Gastrocnemius medialis (tissue), 4 donors: ENCODE data around the gene NCEH1.

Experiments used
- POLR2A ChIP-seq, 2 donors: fragments of 450-650 bp; IDR thresholded peaks; one replicate each; pipeline ENCODE4 v1.6.1; 2017; ENCODE audit warnings: antibody characterized with exemption in 2 of 2, mild to moderate bottlenecking in 2 of 2, moderate library complexity in 2 of 2
- TF ChIP-seq, protein P1 (sequence below), 5 experiments: fragments of 450-650 bp in 3 of 5; fragments of 200-600 bp in 2 of 5; sonication (generic) in 2 of 5; IDR thresholded peaks in 4 of 5; conservative IDR thresholded peaks in 1 of 5; 1 replicate in 4 of 5; 2 replicates in 1 of 5; pipeline ENCODE4 v1.5.1; 2016 to 2019; ENCODE audit warnings: antibody characterized with exemption in 5 of 5, mild to moderate bottlenecking in 3 of 5, moderate library complexity in 3 of 5

DNA sequence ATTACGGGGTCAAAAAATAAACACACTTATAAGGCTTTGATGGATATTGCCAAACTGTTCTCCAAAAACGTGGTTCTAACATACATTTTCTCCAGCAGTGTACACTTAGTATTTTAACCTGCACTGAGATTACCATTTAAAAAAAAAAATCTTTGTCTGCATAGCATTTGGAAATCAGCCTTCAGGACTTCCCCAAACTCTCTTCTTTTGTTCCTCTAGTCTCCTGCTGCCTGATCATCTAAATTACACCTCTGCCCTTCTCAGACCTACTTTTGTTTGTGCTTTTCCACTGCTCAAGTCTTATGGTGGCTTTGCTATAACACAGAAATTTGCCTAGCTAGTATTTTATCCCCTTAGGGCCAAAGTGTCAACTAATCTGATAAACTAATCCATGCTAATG lies 3.8 kb downstream of the NCEH1 start:
- TF ChIP-seq, protein P1, sequence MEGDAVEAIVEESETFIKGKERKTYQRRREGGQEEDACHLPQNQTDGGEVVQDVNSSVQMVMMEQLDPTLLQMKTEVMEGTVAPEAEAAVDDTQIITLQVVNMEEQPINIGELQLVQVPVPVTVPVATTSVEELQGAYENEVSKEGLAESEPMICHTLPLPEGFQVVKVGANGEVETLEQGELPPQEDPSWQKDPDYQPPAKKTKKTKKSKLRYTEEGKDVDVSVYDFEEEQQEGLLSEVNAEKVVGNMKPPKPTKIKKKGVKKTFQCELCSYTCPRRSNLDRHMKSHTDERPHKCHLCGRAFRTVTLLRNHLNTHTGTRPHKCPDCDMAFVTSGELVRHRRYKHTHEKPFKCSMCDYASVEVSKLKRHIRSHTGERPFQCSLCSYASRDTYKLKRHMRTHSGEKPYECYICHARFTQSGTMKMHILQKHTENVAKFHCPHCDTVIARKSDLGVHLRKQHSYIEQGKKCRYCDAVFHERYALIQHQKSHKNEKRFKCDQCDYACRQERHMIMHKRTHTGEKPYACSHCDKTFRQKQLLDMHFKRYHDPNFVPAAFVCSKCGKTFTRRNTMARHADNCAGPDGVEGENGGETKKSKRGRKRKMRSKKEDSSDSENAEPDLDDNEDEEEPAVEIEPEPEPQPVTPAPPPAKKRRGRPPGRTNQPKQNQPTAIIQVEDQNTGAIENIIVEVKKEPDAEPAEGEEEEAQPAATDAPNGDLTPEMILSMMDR (IDR thresholded peaks at IDR 0.05 in 4 of 5, conservative IDR thresholded peaks at IDR 0.05 in 1 of 5): no peak
- no peak for TF ChIP-seq POLR2A (IDR thresholded peaks at IDR 0.05)
